ENCODE measurements around the gene RASA3. TPM values are rescaled to one million over a fixed set of nuclear protein-coding genes. Genes with fewer than 3 reads are reported as not detected.

The RASA3 gene
- total and polyA plus RNA-seq, 7 donors, result 4.2 to 22.4 (median 16.9) TPM

DNA sequence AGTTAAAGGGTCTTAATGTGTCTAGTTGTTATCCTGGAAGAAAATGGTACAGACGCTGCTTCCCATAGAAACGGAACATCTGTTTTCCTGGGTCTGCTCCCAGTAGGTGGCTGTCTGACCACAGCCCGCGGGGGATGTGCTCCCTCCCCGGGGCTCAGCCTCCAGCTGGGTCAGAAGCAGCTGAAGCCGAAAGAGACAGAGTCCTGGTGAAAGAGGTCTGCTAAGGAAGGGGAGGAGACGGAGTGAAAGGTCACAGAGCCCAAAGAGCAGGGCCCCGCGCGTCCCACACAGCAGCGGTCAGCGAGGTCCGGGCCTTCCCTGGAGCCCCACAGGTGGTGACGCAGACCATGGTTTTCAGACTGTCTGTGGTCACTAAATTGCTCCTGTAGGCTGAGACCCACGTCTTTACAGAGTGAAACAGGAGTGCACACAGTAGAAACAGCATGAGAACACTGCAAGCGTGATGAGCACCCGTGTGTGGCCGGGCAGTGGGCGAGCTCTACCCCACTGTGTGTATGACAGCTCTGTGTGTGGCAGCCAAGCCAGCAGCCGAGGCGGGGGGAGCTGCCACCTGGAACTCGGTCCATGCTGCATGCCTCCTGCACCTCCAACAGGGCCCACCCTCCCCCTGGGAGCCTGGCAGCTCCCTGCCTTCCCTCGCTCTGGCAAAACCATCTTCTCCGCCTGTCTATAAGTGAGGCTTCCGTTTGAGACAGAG lies 106.5 kb downstream of the RASA3 start:
- peaks cover 0 to 35% (median 13%) of the 10 kb centered on the region in 4 donors for H3K36me3 ChIP-seq
- no peaks in the 10 kb centered on the region for H3K27me3 ChIP-seq
- peak overlapping the region; percentile 31 to 81 (median 68) for H3K27ac ChIP-seq
- WGBS, 2 donors, result 75 to 80% methylated on average over 25 of the region's 25 CpGs
- H3K4me1 ChIP-seq, result peaks cover 0 to 37% (median 29%) of the 10 kb centered on the region in 4 donors
- peak; percentile 83 for DNase-seq
- no peaks in the 10 kb centered on the region for H3K9me3 ChIP-seq
- H3K4me3 ChIP-seq, result no peak overlapping the region
- TF ChIP-seq, protein P1, sequence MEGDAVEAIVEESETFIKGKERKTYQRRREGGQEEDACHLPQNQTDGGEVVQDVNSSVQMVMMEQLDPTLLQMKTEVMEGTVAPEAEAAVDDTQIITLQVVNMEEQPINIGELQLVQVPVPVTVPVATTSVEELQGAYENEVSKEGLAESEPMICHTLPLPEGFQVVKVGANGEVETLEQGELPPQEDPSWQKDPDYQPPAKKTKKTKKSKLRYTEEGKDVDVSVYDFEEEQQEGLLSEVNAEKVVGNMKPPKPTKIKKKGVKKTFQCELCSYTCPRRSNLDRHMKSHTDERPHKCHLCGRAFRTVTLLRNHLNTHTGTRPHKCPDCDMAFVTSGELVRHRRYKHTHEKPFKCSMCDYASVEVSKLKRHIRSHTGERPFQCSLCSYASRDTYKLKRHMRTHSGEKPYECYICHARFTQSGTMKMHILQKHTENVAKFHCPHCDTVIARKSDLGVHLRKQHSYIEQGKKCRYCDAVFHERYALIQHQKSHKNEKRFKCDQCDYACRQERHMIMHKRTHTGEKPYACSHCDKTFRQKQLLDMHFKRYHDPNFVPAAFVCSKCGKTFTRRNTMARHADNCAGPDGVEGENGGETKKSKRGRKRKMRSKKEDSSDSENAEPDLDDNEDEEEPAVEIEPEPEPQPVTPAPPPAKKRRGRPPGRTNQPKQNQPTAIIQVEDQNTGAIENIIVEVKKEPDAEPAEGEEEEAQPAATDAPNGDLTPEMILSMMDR (IDR thresholded peaks at IDR 0.05), result no peak
- no peak for TF ChIP-seq POLR2A (IDR thresholded peaks at IDR 0.05)
- TF ChIP-seq POLR2AphosphoS5 (IDR thresholded peaks at IDR 0.05), result peak in 2 of 4 donors; percentile 12 to 22
- no peak for TF ChIP-seq EP300 (IDR thresholded peaks at IDR 0.05)
- intact Hi-C loops (cut with DNase I), result loop anchor here (5.0 kb wide), 1 partner anchor 201 kb away; no protein-coding TSS in a partner anchor

DNA sequence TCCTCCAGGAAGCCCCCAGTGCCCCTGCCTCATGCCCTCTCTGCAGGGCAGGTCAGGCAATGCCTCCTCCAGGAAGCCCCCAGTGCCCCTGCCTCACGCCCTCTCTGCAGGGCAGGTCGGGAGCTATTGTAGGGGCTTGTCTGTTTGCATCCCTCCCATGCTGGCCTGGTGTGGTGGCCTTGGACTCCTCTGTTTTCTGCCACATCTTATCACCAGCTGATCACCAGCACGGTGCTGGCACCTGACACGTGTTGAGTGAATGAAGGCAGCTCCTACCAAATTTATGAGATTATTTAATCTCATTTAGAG lies 107.1 kb downstream of the RASA3 start:
- Histone ChIP-seq H3K27me3 (no peaks in the 10 kb centered on the region), H3K36me3 (peaks cover 0 to 40% (median 17%) of the 10 kb centered on the region in 4 donors), H3K27ac (peak overlapping the region in 2 of 4 donors; percentile 64 to 71), H3K4me3 (no peak overlapping the region), H3K9me3 (no peaks in the 10 kb centered on the region), H3K4me1 (peaks cover 0 to 37% (median 29%) of the 10 kb centered on the region in 4 donors)
- DNase-seq, result no peak
- TF ChIP-seq, protein P1 (IDR thresholded peaks at IDR 0.05), result no peak
- no peak for TF ChIP-seq POLR2AphosphoS5 (IDR thresholded peaks at IDR 0.05)
- TF ChIP-seq EP300 (IDR thresholded peaks at IDR 0.05), result no peak
- no peak for TF ChIP-seq POLR2A (IDR thresholded peaks at IDR 0.05)
- intact Hi-C loops (cut with DNase I), result loop anchor here (5.0 kb wide), 1 partner anchor 202 kb away; no protein-coding TSS in a partner anchor
- 78 to 89% methylated on average over 4 of the region's 4 CpGs for WGBS, 2 donors

DNA sequence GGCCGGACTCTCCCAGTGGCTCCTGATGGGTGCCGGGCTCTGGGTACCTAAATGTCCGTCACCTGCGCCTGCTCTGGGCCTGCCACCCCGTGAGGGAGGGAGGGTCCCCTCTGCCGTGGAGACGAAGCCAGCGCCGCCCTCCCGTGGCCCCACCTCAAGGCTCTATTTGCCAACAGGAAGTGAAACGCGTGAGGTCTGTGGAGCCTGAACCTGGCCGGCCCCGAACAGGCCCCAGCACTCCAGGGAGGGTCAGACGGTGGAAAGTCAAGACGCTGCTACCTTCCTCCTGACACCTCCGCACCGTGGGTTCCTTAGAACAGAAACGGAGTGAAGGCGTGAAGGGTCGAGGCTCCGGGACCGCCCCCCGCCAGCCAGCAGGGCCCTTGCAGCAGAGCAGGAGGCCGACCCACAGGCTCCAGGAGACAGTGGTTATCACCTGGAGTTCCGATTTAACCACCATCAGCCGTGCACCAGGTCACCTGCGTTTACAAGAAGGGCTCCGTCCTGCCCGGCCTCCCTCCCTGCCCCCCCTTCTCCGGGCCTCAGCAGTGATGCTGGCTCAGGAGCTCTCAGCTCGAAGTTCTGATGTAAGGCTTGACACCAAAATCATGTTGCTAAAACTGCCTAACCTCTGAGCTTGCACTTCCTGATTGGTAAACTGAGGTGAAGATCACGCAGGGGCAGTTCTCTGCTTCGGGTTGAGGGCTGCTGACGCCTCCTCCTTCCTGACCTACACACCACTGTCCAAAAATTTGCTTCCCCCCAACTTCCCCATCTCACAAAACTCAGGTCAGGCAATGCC lies 107.6 kb downstream of the RASA3 start:
- H3K4me3 ChIP-seq, result no peak overlapping the region
- 80 to 89% methylated on average over 35 of the region's 35 CpGs for WGBS, 2 donors
- peaks cover 0 to 42% (median 17%) of the 10 kb centered on the region in 4 donors for H3K36me3 ChIP-seq
- peaks cover 0 to 37% (median 29%) of the 10 kb centered on the region in 4 donors for H3K4me1 ChIP-seq
- no peak for DNase-seq
- intact Hi-C loops (cut with DNase I), result loop anchor here (5.0 kb wide), 1 partner anchor 202 kb away; no protein-coding TSS in a partner anchor
- H3K9me3 ChIP-seq, result no peaks in the 10 kb centered on the region
- H3K27ac ChIP-seq, result peak overlapping the region in 1 of 4 donors; percentile 64
- no peaks in the 10 kb centered on the region for H3K27me3 ChIP-seq
- TF ChIP-seq POLR2AphosphoS5 (IDR thresholded peaks at IDR 0.05) (no peak), POLR2A (IDR thresholded peaks at IDR 0.05) (no peak), EP300 (IDR thresholded peaks at IDR 0.05) (no peak)
- TF ChIP-seq, protein P1 (IDR thresholded peaks at IDR 0.05), result no peak

DNA sequence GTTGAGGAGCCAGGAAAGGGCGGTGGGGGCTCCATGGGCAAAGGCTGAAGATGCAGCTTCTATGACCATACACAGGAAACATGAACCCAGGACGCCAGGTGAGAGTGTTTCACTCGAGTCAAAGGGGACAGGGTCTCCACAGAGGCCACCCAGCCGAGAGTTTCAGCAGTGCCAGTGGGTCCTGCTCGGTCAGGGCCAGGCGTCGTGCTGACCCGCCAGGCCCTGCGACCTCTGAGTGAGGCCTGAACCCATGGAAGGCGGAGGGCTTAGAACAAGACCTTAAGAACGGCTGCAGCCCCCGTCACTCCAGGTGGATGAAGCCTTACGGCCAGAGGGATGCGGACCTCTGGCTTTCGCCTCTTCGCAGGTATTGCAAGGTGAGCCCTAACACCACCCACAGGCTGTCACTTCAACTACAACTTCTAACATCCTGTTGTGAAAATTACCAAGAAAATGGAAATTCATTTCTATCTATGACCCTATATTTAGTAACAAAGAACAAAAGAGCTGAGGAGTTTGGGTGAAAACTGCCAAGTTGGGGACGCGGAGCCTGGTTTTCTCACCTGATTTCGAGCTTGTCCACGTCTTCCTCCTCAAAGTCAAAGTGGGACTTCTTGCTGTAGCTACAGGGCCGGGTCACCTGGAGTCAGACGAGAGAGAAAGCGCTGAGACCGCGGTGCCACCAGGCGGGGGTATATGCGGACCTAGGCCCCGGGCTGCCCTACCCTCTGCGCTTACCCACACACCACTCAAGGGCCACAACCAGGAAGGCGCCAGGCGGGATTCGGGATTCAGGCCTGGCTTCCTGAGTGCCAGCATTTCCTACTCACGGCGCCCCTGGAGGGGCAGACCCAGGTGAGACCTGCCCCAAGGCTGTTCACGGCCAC lies 108.5 kb downstream of the RASA3 start:
- 94 to 96% methylated on average over 35 of the region's 35 CpGs for WGBS, 2 donors
- intact Hi-C loops (cut with DNase I), result no loop called here
- no peak for DNase-seq
- H3K27ac ChIP-seq, result no peak overlapping the region
- no peaks in the 10 kb centered on the region for H3K9me3 ChIP-seq
- H3K4me3 ChIP-seq, result no peak overlapping the region
- peaks cover 0 to 45% (median 19%) of the 10 kb centered on the region in 4 donors for H3K36me3 ChIP-seq
- peaks cover 0 to 37% (median 29%) of the 10 kb centered on the region in 4 donors for H3K4me1 ChIP-seq
- no peaks in the 10 kb centered on the region for H3K27me3 ChIP-seq
- TF ChIP-seq, protein P1 (IDR thresholded peaks at IDR 0.05), result no peak
- no peak for TF ChIP-seq POLR2A (IDR thresholded peaks at IDR 0.05)

Measured in sigmoid colon (tissue), 7 donors.